GM23338 (cell line): ENCODE measurements around the gene SLC25A29.

ENCODE experiments used
- CREB1 ChIP-seq: fragments of 250-450 bp; sonication (Bioruptor Pico); IDR thresholded peaks from 2 replicates; pipeline ENCODE4 v1.5.0; 2020; ENCODE audit warnings: low read depth, mild to moderate bottlenecking, moderate library complexity
- CTCF ChIP-seq, 2 experiments: fragments of 200-600 bp in 1 of 2; sonication (generic) in 1 of 2; conservative IDR thresholded peaks; 2 replicates each; pipeline versions ENCODE4 v1.5.1 to v1.6.1; 2016 to 2017; ENCODE audit warnings: antibody characterized with exemption in 2 of 2, low read depth in 2 of 2, mild to moderate bottlenecking in 2 of 2, moderate library complexity in 1 of 2
- EZH2 ChIP-seq: fragments of 200-600 bp; sonication (generic); IDR thresholded peaks from one replicate; pipeline ENCODE4 v1.8.0; 2017; ENCODE audit warnings: antibody characterized with exemption, mild to moderate bottlenecking, low read depth; ENCODE audit not compliant: unreplicated experiment
- POLR2AphosphoS5 ChIP-seq: IDR thresholded peaks from 2 replicates; pipeline ENCODE4 v1.6.1; 2016; ENCODE audit warnings: antibody characterized with exemption, low read depth
- REST ChIP-seq: IDR thresholded peaks from one replicate; pipeline ENCODE4 v1.6.1; 2018; ENCODE audit warnings: antibody characterized with exemption; ENCODE audit not compliant: unreplicated experiment
- TF ChIP-seq, protein P1 (sequence below): IDR thresholded peaks from 2 replicates; pipeline ENCODE4 v1.6.1; 2016; ENCODE audit warnings: antibody characterized with exemption

- TF ChIP-seq CTCF (conservative IDR thresholded peaks at IDR 0.05; ENCODE audit: low read depth in 2 of 2), result no peak
- TF ChIP-seq CREB1 (CRISPR knock-in tag), result no peak
- no peak for TF ChIP-seq REST
- TF ChIP-seq, protein P1, sequence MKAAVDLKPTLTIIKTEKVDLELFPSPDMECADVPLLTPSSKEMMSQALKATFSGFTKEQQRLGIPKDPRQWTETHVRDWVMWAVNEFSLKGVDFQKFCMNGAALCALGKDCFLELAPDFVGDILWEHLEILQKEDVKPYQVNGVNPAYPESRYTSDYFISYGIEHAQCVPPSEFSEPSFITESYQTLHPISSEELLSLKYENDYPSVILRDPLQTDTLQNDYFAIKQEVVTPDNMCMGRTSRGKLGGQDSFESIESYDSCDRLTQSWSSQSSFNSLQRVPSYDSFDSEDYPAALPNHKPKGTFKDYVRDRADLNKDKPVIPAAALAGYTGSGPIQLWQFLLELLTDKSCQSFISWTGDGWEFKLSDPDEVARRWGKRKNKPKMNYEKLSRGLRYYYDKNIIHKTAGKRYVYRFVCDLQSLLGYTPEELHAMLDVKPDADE, result no peak
- no peak for TF ChIP-seq EZH2
- no peak for TF ChIP-seq POLR2AphosphoS5
Measured at GRCh38 chr14:100322138-100322957, 16.1 kb upstream of the SLC25A29 start.
